H9 (cell line): ENCODE measurements around the gene RCAN2. TPM values are rescaled to one million over a fixed set of nuclear protein-coding genes. Genes with fewer than 3 reads are reported as not detected.

Source experiments
- DNase-seq: peaks from one replicate; pipeline ENCODE4 v3.0.0-alpha.2; 2017
- H2AFZ ChIP-seq: one replicate; pipeline ENCODE4 v1.6.1; 2013; ENCODE audit warnings: mild to moderate bottlenecking, low read length, control low read depth, moderate library complexity
- H2AK5ac ChIP-seq: 2 replicates; pipeline ENCODE4 v1.6.1; 2013; ENCODE audit warnings: low read length, control low read depth, mixed read lengths; ENCODE audit not compliant: insufficient read length
- H2BK120ac ChIP-seq: one replicate; pipeline ENCODE4 v1.6.1; 2013; ENCODE audit warnings: low read depth, mild to moderate bottlenecking, low read length, control low read depth, inconsistent platforms; ENCODE audit not compliant: poor library complexity, severe bottlenecking
- H2BK12ac ChIP-seq: 2 replicates; pipeline ENCODE4 v1.6.1; 2013; ENCODE audit warnings: low read length, control low read depth, mixed read lengths, low read depth; ENCODE audit not compliant: insufficient read length
- H2BK15ac ChIP-seq: 2 replicates; pipeline ENCODE4 v1.6.1; 2013; ENCODE audit warnings: low read depth, low read length, control low read depth
- H2BK20ac ChIP-seq: one replicate; pipeline ENCODE4 v1.6.1; 2013; ENCODE audit warnings: low read depth, mild to moderate bottlenecking, low read length, control low read depth, inconsistent platforms; ENCODE audit not compliant: poor library complexity, severe bottlenecking
- H2BK5ac ChIP-seq: 2 replicates; pipeline ENCODE4 v1.6.1; 2013; ENCODE audit warnings: low read length, control low read depth, mixed read lengths; ENCODE audit not compliant: insufficient read length
- H3K14ac ChIP-seq: 2 replicates; pipeline ENCODE4 v1.6.1; 2013; ENCODE audit warnings: low read length, control low read depth; ENCODE audit not compliant: insufficient read depth
- H3K18ac ChIP-seq: 2 replicates; pipeline ENCODE4 v1.6.1; 2013; ENCODE audit warnings: low read depth, mild to moderate bottlenecking, mixed read lengths, low read length, control low read depth; ENCODE audit not compliant: insufficient read length
- H3K23ac ChIP-seq: 2 replicates; pipeline ENCODE4 v1.6.1; 2013; ENCODE audit warnings: low read length, control low read depth, mixed read lengths, low read depth; ENCODE audit not compliant: insufficient read length
- H3K23me2 ChIP-seq: 2 replicates; pipeline ENCODE4 v1.6.1; 2013; ENCODE audit warnings: low read depth, mild to moderate bottlenecking, mixed read lengths, low read length, control low read depth; ENCODE audit not compliant: insufficient read length, poor library complexity, severe bottlenecking
- H3K27ac ChIP-seq: 2 replicates; pipeline ENCODE4 v1.5.1; 2013; ENCODE audit warnings: low read length, control low read depth, mixed read lengths, low read depth; ENCODE audit not compliant: insufficient read length
- H3K27me3 ChIP-seq: 2 replicates; pipeline ENCODE4 v1.6.1; 2013; ENCODE audit warnings: low read length, control low read depth, inconsistent platforms; ENCODE audit not compliant: insufficient read depth
- H3K4ac ChIP-seq: 2 replicates; pipeline ENCODE4 v1.6.1; 2013; ENCODE audit warnings: low read depth, mild to moderate bottlenecking, control low read depth, inconsistent platforms, low read length, moderate library complexity
- H3K4me1 ChIP-seq: 2 replicates; pipeline ENCODE4 v1.6.1; 2013; ENCODE audit warnings: low read length, control low read depth, inconsistent platforms; ENCODE audit not compliant: insufficient read depth
- H3K4me2 ChIP-seq: 2 replicates; pipeline ENCODE4 v1.6.1; 2013; ENCODE audit warnings: low read length, control low read depth, mixed read lengths; ENCODE audit not compliant: insufficient read length, insufficient read depth
- H3K56ac ChIP-seq: 2 replicates; pipeline ENCODE4 v1.6.1; 2013; ENCODE audit warnings: low read depth, mild to moderate bottlenecking, mixed read lengths, low read length, control low read depth; ENCODE audit not compliant: insufficient read length
- H3K79me1 ChIP-seq: 2 replicates; pipeline ENCODE4 v1.6.1; 2013; ENCODE audit warnings: low read depth, mild to moderate bottlenecking, moderate library complexity, low read length, control low read depth, inconsistent platforms; ENCODE audit not compliant: insufficient read depth, poor library complexity, severe bottlenecking
- H3K79me2 ChIP-seq: 2 replicates; pipeline ENCODE4 v1.6.1; 2013; ENCODE audit warnings: low read length, control low read depth, inconsistent platforms; ENCODE audit not compliant: insufficient read depth
- H3K9ac ChIP-seq: 2 replicates; pipeline ENCODE4 v1.6.1; 2013; ENCODE audit warnings: low read length, control low read depth, mixed read lengths; ENCODE audit not compliant: insufficient read length; ENCODE audit errors: extremely low read depth
- H3K9me3 ChIP-seq: one replicate; pipeline ENCODE4 v1.6.1; 2013; ENCODE audit warnings: low read depth, low read length, inconsistent platforms; ENCODE audit not compliant: control insufficient read depth
- H3T11ph ChIP-seq: one replicate; pipeline ENCODE4 v1.6.1; 2013; ENCODE audit warnings: mild to moderate bottlenecking, low read length, control low read depth, inconsistent platforms
- H4K20me1 ChIP-seq: one replicate; pipeline ENCODE4 v1.6.1; 2013; ENCODE audit not compliant: control insufficient read depth, insufficient read length, insufficient read depth
- H4K5ac ChIP-seq: 2 replicates; pipeline ENCODE4 v1.6.1; 2013; ENCODE audit warnings: low read depth, mild to moderate bottlenecking, mixed read lengths, low read length, control low read depth; ENCODE audit not compliant: insufficient read length
- H4K8ac ChIP-seq: replicated peaks from 2 replicates; pipeline ENCODE4 v1.6.1; 2013; ENCODE audit warnings: low read length, control low read depth, mixed read lengths, low read depth; ENCODE audit not compliant: insufficient read length
- H4K91ac ChIP-seq: 2 replicates; pipeline ENCODE4 v1.6.1; 2013; ENCODE audit warnings: low read depth, mild to moderate bottlenecking, moderate library complexity, mixed read lengths, low read length, control low read depth; ENCODE audit not compliant: insufficient read length
- H3K27ac Mint-ChIP-seq, 3 experiments: 2 replicates in 2 of 3; 3 replicates in 1 of 3; pipeline ENCODE4 v1.8.0; 2020 to 2021; ENCODE audit warnings: mixed read lengths in 3 of 3, mild to moderate bottlenecking in 1 of 3, moderate library complexity in 1 of 3
- H3K27me3 Mint-ChIP-seq: 2 replicates; pipeline ENCODE4 v1.8.0; 2021; ENCODE audit warnings: low read depth, mild to moderate bottlenecking, moderate library complexity, mixed read lengths
- H3K36me3 Mint-ChIP-seq, 3 experiments: 2 replicates in 2 of 3; 3 replicates in 1 of 3; pipeline ENCODE4 v1.8.0; 2020 to 2021; ENCODE audit warnings: low read depth in 3 of 3, mixed read lengths in 3 of 3; ENCODE audit not compliant: insufficient read depth in 1 of 3
- H3K4me1 Mint-ChIP-seq, 2 experiments: 2 replicates each; pipeline ENCODE4 v1.8.0; 2020; ENCODE audit warnings: mixed read lengths in 2 of 2
- H3K4me3 Mint-ChIP-seq, 2 experiments: 2 replicates in 1 of 2; 3 replicates in 1 of 2; pipeline ENCODE4 v1.8.0; 2020 to 2021; ENCODE audit warnings: mild to moderate bottlenecking in 2 of 2, mixed read lengths in 2 of 2, moderate library complexity in 1 of 2
- H3K9me3 Mint-ChIP-seq, 2 experiments: 2 replicates in 1 of 2; 3 replicates in 1 of 2; pipeline ENCODE4 v1.8.0; 2020; ENCODE audit warnings: mild to moderate bottlenecking in 2 of 2, mixed read lengths in 2 of 2, moderate library complexity in 1 of 2
- WGBS: extraction: QIAGEN DNeasy Blood & Tissue Kit; methylation state at CpG from one replicate; pipeline ENCODE4 v1.1.7; 2013; ENCODE audit warnings: missing lambda C conversion rate, low lambda C conversion rate, mixed read lengths; ENCODE audit not compliant: insufficient read length; ENCODE audit errors: extremely low coverage; 5-methylcytosine and 5-hydroxymethylcytosine counted together
- total RNA-seq: library from RNA; stranded (reverse); gene quantifications from 2 replicates; pipeline ENCODE4 v1.2.1, GENCODE V29; 2021
- TF ChIP-seq, protein P1 (sequence below): fragments of 200-600 bp; sonication (generic); conservative IDR thresholded peaks from 3 replicates; pipeline ENCODE4 v1.8.0; 2021; ENCODE audit warnings: antibody characterized with exemption, mild to moderate bottlenecking

The RCAN2 gene
- total RNA-seq, 1 experiment from 2014 or later = 3.0 TPM

DNA sequence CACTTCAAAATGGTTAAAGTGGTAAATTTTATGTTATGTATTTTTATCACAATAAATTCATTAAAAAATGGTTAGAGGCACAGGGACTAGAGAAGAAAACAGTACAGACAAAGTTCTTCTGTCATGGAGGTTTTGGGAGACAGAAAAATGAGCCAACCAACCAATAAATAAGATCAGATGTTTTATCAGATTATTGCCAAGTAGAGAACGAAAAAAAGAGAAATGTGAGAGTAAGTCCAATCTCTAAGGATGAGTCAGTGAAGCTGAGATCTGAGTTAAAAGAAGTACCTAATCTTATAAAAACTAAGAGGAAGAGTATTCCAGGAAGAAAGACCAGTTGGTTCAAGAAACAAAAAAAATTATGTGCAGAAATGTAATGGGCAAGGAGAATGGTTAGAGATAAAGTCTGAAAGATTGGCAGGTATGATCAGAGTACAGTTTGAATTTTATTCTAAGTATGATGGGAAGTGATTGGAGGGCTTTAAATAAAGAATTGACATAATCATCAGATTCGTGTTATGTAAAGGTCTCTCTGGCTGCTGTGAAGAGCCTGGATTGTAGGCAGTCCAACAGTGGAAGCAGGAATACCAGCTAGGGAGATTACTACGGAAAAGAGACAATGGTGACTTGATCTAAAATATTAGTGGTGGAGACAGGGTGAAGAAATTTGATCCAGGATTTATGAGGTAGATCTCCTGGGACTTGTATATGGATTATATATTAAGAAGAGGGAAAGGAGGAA is 79.6 kb downstream of the RCAN2 start:
- H3K27me3 ChIP-seq = no peaks in the 10 kb centered on the region
- H3K79me2 ChIP-seq = no peaks in the 10 kb centered on the region
- no peak overlapping the region for H2BK20ac ChIP-seq
- Mint-ChIP-seq H3K27me3 (no peaks in the 10 kb centered on the region), H3K27ac (no peak overlapping the region), H3K9me3 (no peaks in the 10 kb centered on the region), H3K4me1 (no peaks in the 10 kb centered on the region), H3K36me3 (no peaks in the 10 kb centered on the region), H3K4me3 (no peak overlapping the region)
- H4K5ac ChIP-seq = no peak overlapping the region
- H3K79me1 ChIP-seq = no peaks in the 10 kb centered on the region
- no CpG with 5 or more reads among the region's 3 CpGs for WGBS
- H3K56ac ChIP-seq = no peak overlapping the region
- DNase-seq = no peak
- H2BK15ac ChIP-seq = no peak overlapping the region
- no peaks in the 10 kb centered on the region for H3K4me1 ChIP-seq
- H3K23me2 ChIP-seq = no peaks in the 10 kb centered on the region
- no peak overlapping the region for H2BK120ac ChIP-seq
- H3K23ac ChIP-seq = no peak overlapping the region
- H4K91ac ChIP-seq = no peak overlapping the region
- H3K18ac ChIP-seq = no peak overlapping the region
- no peaks in the 10 kb centered on the region for H4K20me1 ChIP-seq
- H3K9ac ChIP-seq = no peak overlapping the region
- H3K4me2 ChIP-seq = no peak overlapping the region
- TF ChIP-seq, protein P1, sequence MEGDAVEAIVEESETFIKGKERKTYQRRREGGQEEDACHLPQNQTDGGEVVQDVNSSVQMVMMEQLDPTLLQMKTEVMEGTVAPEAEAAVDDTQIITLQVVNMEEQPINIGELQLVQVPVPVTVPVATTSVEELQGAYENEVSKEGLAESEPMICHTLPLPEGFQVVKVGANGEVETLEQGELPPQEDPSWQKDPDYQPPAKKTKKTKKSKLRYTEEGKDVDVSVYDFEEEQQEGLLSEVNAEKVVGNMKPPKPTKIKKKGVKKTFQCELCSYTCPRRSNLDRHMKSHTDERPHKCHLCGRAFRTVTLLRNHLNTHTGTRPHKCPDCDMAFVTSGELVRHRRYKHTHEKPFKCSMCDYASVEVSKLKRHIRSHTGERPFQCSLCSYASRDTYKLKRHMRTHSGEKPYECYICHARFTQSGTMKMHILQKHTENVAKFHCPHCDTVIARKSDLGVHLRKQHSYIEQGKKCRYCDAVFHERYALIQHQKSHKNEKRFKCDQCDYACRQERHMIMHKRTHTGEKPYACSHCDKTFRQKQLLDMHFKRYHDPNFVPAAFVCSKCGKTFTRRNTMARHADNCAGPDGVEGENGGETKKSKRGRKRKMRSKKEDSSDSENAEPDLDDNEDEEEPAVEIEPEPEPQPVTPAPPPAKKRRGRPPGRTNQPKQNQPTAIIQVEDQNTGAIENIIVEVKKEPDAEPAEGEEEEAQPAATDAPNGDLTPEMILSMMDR = no peak
- H2AFZ ChIP-seq = no peak overlapping the region
- no peak overlapping the region for H3K14ac ChIP-seq
- H2BK5ac ChIP-seq = no peak overlapping the region
- H3K27ac ChIP-seq = no peak overlapping the region
- H3K4ac ChIP-seq = no peak overlapping the region
- no peak overlapping the region for H4K8ac ChIP-seq
- H3T11ph ChIP-seq = no peak overlapping the region
- no peak overlapping the region for H2BK12ac ChIP-seq
- no peaks in the 10 kb centered on the region for H3K9me3 ChIP-seq
- H2AK5ac ChIP-seq = no peak overlapping the region
